Stimulated activated naive B cell treated with anti-CD40 and anti-IgM and Interleukin-4, amounts not matched to agents 10 μg/mL and 1 μg/mL and 100 μg/mL, for 72 hours (primary cell): ENCODE data around the gene OR2T5.
"Not testable (repeated sequence)": the region's sequence is repeated elsewhere in the genome, so short reads cannot be mapped to it uniquely, and the experiment has no call there.

Source experiments
- ATAC-seq, 2 donors: fragments of 150-1000 bp; cut with Tn5 transposase; replicated peaks; 2 replicates each; pipeline ENCODE4 v1.10.0; 2021; ENCODE audit warnings: moderate library complexity in 1 of 2
- DNase-seq: peaks from one replicate; pipeline ENCODE4 v3.0.0; 2021
- H3K27ac Mint-ChIP-seq: one replicate; pipeline ENCODE4 v1.8.0; 2022; ENCODE audit warnings: mild to moderate bottlenecking, mixed read lengths
- H3K27me3 Mint-ChIP-seq, 2 donors: one replicate each; pipeline ENCODE4 v1.8.0; 2022; ENCODE audit warnings: mixed read lengths in 2 of 2
- H3K36me3 Mint-ChIP-seq, 2 donors: one replicate each; pipeline ENCODE4 v1.8.0; 2022; ENCODE audit warnings: mixed read lengths in 2 of 2, mild to moderate bottlenecking in 1 of 2
- H3K4me1 Mint-ChIP-seq, 2 donors: one replicate each; pipeline ENCODE4 v1.8.0; 2022; ENCODE audit warnings: mixed read lengths in 2 of 2, mild to moderate bottlenecking in 1 of 2
- H3K4me3 Mint-ChIP-seq, 2 donors: one replicate each; pipeline ENCODE4 v1.8.0; 2022; ENCODE audit warnings: mild to moderate bottlenecking in 2 of 2, mixed read lengths in 2 of 2, moderate library complexity in 1 of 2
- H3K9me3 Mint-ChIP-seq, 2 donors: one replicate each; pipeline ENCODE4 v1.8.0; 2022; ENCODE audit warnings: mixed read lengths in 2 of 2, mild to moderate bottlenecking in 1 of 2

OR2T5 gene, protein sequence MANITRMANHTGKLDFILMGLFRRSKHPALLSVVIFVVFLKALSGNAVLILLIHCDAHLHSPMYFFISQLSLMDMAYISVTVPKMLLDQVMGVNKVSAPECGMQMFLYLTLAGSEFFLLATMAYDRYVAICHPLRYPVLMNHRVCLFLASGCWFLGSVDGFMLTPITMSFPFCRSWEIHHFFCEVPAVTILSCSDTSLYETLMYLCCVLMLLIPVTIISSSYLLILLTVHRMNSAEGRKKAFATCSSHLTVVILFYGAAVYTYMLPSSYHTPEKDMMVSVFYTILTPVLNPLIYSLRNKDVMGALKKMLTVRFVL

DNA sequence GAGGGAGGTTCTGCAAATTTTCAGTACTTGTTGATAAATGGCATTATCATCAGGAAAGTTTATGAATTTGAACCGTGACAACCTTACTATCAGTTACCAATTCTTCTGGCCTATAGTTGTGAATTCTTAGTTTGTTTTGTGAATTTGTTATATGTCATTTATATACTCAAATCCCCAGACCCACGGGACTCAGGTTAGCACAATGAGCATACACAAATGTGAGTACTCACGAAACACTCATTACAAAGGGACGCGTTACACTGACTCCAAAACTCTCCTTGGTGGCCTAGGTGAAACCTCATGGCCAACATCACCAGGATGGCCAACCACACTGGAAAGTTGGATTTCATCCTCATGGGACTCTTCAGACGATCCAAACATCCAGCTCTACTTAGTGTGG lies at the start of gene OR2T5:
Gene OR2T5 (plus strand): TSS at position 301 of the 400 bp plus-strand sequence. CDS start 0 bp downstream, at position 301.
- H3K9me3 Mint-ChIP-seq, H3K4me3 Mint-ChIP-seq, ATAC-seq, DNase-seq, H3K27ac Mint-ChIP-seq, H3K27me3 Mint-ChIP-seq, H3K4me1 Mint-ChIP-seq, H3K36me3 Mint-ChIP-seq: not testable (repeated sequence)

DNA sequence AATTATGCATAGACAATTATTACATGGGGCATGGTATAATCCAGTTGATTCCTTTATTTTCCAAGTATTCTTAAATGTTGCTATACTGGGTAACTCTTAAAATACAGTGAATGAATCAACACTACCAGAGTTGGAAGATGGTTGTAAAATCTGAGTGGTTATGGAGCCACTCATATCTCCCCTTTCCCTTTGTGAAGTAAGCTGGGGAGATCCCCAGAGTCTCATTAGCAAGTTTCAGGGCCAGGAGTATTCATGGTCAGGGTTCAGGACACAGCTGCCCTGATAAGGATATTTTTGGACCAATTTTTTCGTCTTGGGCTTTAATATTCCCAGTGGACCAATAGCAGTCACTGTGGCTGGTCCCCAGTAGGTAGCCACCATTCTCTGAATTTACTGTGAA lies 49.7 kb upstream of the OR2T5 start:
- not testable (repeated sequence) for H3K4me3 Mint-ChIP-seq, DNase-seq, H3K27ac Mint-ChIP-seq, H3K36me3 Mint-ChIP-seq, H3K9me3 Mint-ChIP-seq, H3K4me1 Mint-ChIP-seq, H3K27me3 Mint-ChIP-seq
- peak in 1 of 2 donors; percentile 70 for ATAC-seq

DNA sequence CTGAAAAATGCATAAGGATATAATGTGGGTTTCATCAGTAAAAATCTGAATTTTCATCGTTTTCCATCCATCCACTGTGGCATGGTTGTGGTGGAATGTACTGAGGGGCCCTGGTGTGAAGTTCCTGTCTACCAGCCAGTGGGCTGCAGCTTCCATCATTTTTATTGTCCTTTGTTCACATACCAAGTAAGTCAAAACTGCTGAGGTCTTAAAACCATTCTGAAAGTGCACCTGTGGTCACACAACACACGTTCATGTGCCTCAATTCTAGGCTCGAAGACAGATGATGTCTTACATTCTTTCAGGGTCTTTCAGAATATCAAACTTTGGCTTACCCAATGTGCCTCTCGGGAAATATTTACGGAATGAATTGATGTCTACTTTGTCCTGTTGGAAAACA lies 49.1 kb upstream of the OR2T5 start:
- H3K9me3 Mint-ChIP-seq, H3K27ac Mint-ChIP-seq, ATAC-seq, H3K36me3 Mint-ChIP-seq, H3K4me1 Mint-ChIP-seq, H3K4me3 Mint-ChIP-seq, DNase-seq, H3K27me3 Mint-ChIP-seq: not testable (repeated sequence)

DNA sequence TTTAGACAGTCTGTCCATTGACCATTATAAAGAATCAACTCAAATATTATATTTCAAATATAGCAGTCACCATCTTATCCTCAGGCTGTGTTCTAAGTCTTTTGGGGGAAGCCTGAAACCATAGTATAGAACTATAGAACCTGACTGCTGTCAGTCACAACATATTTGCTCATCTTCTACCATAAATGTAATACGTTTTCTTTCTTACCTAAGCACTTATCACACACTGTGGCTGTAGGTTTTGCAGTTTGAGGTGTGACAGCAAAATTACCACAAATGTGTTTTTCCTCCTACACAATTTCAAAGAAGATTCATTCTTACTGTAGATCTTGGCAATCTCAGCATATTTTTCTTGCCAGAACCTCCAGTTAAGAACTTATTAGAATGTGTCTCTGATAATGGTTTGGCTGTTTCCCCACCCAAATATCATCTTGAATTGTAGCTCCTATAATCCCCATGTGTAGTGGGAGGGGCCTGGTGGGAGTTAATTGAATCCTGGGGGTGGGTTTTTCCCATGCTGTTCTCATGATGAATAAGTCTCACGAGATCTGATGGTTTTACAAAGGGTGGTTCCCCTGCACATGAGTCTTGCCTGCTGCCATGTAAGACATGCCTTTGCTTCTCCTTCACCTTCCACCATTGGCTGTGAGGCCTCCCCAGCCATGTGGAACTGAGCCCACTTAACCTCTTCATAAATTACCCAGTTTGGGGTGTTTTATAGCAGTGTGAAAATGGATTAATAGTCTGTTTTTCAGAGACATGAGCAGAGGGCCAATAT lies 45.7 kb upstream of the OR2T5 start:
- H3K27ac Mint-ChIP-seq, H3K9me3 Mint-ChIP-seq, DNase-seq, ATAC-seq, H3K4me3 Mint-ChIP-seq, H3K36me3 Mint-ChIP-seq, H3K27me3 Mint-ChIP-seq: not testable (repeated sequence)
- H3K4me1 Mint-ChIP-seq = peaks cover 15 to 22% of the 10 kb centered on the region in 2 donors

DNA sequence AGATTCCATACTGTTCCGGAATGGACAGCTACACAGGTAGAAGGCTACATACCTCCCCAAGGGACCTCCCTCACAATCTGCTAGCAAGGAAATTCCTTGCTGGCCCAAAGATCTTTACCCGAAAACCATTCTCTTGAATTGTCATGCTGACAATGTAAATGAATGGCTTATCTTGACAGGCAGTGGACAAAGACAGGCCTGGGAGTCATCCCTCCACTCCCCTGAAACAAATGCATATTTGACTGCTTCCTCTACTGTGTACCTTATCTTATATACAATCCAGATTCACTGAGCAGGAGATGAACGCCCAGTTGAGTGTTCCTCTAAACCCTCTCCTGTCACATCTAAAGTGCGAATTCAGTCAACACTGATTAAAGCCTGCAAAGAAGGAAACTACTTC lies 43.8 kb upstream of the OR2T5 start:
- H3K36me3 Mint-ChIP-seq, H3K9me3 Mint-ChIP-seq, H3K4me3 Mint-ChIP-seq, ATAC-seq, H3K27me3 Mint-ChIP-seq, DNase-seq: not testable (repeated sequence)
- Mint-ChIP-seq H3K27ac (peak overlapping the region; percentile 9), H3K4me1 (peaks cover 17 to 23% of the 10 kb centered on the region in 2 donors)

DNA sequence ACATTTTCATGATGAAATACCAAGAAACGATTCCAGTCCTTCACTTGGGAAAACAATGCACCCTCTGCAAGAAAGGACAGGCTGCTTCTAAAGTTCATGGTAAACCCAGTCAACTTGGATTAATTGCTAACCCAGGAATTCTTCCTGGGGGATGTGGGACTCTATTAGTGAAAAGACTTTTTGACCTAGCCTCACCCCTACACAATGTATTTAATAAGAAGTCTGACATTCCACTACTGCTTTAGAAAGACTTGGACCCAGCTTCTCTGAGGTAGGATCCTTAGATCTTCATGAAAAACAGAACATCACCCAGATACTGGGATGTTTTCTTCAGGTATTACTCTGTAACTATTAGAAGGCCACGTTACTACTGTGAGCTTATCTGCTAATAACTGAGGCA lies 43.0 kb upstream of the OR2T5 start, which contains the start of gene OR2T2:
Gene OR2T2 (plus strand): TSS at position 239 of the 400 bp plus-strand sequence. CDS start 7,161 bp downstream, outside the sequence.
- not testable (repeated sequence) for H3K9me3 Mint-ChIP-seq, DNase-seq, H3K27me3 Mint-ChIP-seq, ATAC-seq, H3K4me3 Mint-ChIP-seq, H3K36me3 Mint-ChIP-seq
- Mint-ChIP-seq H3K4me1 (peaks cover 20 to 31% of the 10 kb centered on the region in 2 donors), H3K27ac (peak within 1 kb of the TSS; percentile 63)

DNA sequence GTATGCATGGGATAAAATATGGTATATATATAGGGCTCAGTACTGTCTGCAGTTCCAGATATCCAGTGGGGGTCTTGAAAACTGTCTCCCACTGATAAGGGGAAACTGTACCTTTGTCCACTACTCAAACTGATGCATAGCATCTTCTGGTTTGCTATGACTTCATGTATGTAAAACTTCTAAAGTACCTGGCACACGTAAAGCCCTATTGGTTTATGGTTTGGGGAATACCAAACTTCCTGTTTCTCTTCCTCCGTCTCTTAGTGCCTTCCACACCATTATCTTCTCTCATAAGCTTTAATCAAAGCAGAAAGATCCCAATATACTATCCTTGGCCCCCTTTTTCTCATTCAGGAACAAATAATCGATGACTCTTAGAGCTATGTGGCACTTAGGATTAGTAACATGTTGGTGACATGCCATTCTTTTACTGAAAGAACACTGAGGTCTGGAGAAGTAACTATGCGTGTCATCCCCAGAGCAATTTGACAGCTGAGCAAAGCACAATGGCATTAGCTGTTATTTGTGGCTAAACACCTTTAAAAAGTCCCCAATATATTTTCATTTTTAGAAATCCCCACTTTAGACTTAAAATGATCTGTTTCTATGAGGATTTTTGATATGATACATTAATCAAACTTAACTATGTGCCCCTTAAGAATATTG lies 39.8 kb upstream of the OR2T5 start:
- DNase-seq, H3K27ac Mint-ChIP-seq, H3K9me3 Mint-ChIP-seq, H3K36me3 Mint-ChIP-seq, H3K4me3 Mint-ChIP-seq, H3K27me3 Mint-ChIP-seq: not testable (repeated sequence)
- H3K4me1 Mint-ChIP-seq = peaks cover 23 to 36% of the 10 kb centered on the region in 2 donors
- peak; percentile 86 to 89 for ATAC-seq

DNA sequence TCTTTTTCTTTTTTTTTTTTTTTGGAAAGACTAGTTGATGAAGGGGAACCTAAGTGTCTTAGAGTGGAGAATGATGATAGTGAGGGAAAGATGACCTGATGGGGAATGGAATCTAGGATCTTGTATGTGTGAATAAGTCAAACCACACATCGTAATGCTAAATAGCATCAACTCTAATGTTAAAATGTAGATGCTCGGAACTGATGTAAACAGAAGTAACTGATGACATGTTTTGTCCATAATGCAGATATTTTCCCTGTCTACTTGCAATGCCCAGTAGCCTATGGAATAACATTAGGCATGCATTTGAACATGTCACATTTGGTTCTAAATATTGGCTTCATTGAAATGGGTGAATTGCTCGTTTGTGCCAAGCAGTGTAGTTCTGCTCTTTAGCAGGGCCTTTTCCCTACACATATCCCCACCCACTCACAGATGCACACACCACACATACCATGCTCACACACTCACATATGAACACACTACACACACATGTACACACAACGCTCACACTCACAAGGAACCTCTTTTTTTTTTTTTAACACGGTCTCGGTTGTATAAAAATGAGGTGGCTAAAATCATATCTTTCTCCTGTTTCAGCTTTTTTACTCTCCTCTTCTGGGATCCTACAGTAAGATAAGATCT lies 38.4 kb upstream of the OR2T5 start:
- peak overlapping the region; percentile 88 for H3K27ac Mint-ChIP-seq
- H3K4me1 Mint-ChIP-seq = peaks cover 19 to 31% of the 10 kb centered on the region in 2 donors
- H3K36me3 Mint-ChIP-seq, H3K9me3 Mint-ChIP-seq, H3K27me3 Mint-ChIP-seq, DNase-seq, ATAC-seq: not testable (repeated sequence)
- peak overlapping the region; percentile 60 to 67 for H3K4me3 Mint-ChIP-seq

DNA sequence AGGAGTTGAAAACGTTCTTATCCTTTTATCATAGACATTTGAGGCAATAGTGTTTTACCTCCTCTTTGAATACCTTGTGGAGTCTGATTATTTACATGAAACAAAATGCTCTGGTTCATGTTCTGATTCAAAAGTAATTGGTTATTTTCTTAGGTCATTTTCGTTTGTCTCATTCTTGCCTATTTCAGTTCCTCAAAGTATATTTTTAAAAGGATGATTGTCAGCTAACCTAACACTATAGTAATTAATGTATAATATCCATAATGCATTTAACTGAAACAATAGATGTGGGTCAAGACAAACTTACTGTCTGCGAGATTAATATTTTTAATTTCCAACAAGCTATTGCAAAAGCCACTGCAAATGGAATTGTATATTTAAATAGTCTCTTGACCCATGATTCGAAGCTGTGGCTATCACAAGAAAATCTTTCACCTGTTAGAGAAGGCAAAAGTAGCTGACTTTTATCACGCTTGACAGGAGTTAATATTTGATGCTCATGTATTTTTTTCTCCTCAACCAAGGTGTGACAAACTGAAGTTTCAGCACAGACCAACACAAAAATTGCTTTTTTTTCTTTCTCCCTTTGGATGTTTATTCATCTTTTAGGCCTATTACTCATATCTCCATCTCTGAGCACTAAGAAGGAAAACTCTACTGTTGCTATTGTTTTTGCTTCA lies 37.8 kb upstream of the OR2T5 start:
- H3K4me1 Mint-ChIP-seq = peaks cover 16 to 25% of the 10 kb centered on the region in 2 donors
- H3K9me3 Mint-ChIP-seq = not testable (repeated sequence)

DNA sequence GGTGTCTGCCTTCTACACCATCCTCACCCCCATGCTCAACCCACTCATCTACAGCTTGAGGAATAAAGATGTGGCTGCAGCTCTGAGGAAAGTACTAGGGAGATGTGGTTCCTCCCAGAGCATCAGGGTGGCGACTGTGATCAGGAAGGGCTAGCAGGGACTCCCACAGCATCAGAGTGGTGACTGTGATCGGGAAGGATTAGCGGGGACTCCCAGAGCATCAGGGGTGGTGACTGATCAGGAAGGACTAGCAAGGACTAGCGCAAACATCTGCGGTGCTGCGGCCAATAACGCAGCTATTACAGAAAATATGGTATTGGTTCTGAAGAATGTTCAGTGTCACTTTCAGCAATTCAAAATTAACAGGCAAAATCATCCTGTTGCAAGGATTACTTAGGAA lies 34.8 kb upstream of the OR2T5 start:
- not testable (repeated sequence) for H3K36me3 Mint-ChIP-seq, ATAC-seq, H3K27me3 Mint-ChIP-seq, H3K9me3 Mint-ChIP-seq, DNase-seq, H3K27ac Mint-ChIP-seq, H3K4me3 Mint-ChIP-seq
- peaks cover 7 to 14% of the 10 kb centered on the region in 2 donors for H3K4me1 Mint-ChIP-seq

More for the DNA sequence above, 37.8 kb upstream of the OR2T5 start:
- not testable (repeated sequence) for DNase-seq, H3K27me3 Mint-ChIP-seq, H3K36me3 Mint-ChIP-seq
- ATAC-seq = peak; percentile 65 to 66
- H3K4me3 Mint-ChIP-seq = peak overlapping the region; percentile 60 to 67
- H3K27ac Mint-ChIP-seq = peak overlapping the region; percentile 88

DNA sequence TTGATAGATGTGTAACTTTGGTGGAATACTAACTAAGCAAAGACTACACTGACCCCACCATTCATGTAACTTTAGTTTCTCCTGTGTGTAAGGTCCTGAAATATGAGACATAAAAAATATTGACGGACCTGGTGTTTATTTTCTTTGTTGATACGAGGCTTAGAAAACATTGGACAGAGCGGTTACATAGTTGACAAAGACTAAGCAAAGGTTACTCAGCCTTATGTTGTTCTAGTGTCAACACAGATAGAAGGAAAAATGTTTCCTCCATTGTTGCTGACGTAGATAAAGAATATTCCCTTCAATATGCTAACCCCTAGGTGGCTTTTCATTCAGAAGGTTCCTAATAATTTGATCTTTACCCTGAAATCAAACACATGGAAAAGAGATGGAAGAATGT lies 33.3 kb upstream of the OR2T5 start:
- H3K4me3 Mint-ChIP-seq, H3K36me3 Mint-ChIP-seq, H3K9me3 Mint-ChIP-seq, H3K27me3 Mint-ChIP-seq, DNase-seq, ATAC-seq, H3K4me1 Mint-ChIP-seq, H3K27ac Mint-ChIP-seq: not testable (repeated sequence)

DNA sequence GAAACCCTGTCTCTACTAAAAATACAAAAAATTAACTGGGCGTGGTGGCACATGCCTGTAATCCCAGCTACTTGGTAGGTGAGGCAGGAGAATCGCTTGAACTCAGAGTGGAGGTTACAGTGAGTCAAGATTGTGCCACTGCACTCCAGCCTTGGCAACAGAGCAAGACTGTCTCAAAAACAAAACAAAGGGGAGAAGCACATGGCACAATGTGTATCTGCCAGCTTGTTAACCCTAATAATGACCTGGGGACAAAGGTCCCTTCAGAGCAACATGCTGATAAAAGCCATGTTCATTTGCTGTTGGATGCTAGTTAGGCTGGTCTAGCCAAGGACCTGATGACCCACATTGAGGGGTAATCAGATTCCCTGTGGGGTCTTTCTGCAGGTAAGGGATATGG lies 31.8 kb upstream of the OR2T5 start:
- H3K36me3 Mint-ChIP-seq, DNase-seq, H3K4me1 Mint-ChIP-seq, H3K9me3 Mint-ChIP-seq, ATAC-seq, H3K4me3 Mint-ChIP-seq, H3K27ac Mint-ChIP-seq, H3K27me3 Mint-ChIP-seq: not testable (repeated sequence)

DNA sequence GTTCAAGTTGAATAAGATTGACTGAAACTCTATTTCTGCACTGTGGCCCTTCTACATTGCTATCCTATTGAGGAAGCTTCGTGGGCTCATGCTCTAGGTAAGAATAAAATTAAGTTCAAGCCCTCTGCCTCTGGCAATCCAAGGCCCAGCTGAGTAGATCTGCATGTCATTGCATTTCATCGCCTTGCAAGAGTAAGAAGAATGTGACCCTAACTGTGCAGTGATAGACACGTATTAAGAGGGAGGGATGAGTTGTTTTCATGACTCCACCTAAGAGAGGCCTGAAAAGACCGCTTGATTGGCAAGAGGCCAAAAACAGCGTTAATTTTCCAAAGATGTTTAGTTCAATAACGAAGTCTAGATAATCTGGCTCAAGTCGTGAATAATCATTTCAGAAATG lies 29.3 kb upstream of the OR2T5 start:
- not testable (repeated sequence) for H3K36me3 Mint-ChIP-seq, H3K9me3 Mint-ChIP-seq, H3K27ac Mint-ChIP-seq, H3K4me3 Mint-ChIP-seq, DNase-seq, H3K4me1 Mint-ChIP-seq, ATAC-seq, H3K27me3 Mint-ChIP-seq

DNA sequence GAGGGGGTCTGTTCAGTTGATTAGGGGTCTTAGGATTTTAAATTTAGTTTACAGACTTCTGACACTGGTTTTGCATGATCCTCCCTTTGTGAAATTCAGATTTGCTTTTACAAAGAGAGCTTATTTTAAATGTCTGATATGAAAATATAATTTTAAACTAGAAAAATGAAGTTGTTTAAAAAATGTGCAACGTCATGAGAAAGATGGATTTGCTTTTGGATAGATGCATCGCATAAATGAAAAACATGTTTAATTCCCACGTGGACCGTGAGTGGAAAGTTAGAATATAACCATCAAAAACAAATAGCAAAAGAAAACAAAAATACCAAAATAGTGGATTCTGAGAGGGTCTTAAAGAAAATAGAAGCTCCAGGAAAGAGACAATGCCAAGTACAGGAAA lies 17.2 kb upstream of the OR2T5 start:
- H3K36me3 Mint-ChIP-seq = peaks cover 0 to 3% of the 10 kb centered on the region in 2 donors
- DNase-seq (no peak), ATAC-seq (no peak)
- H3K4me3 Mint-ChIP-seq = no peak overlapping the region
- no peaks in the 10 kb centered on the region for H3K27me3 Mint-ChIP-seq
- H3K27ac Mint-ChIP-seq = no peak overlapping the region
- H3K9me3 Mint-ChIP-seq = peaks cover 0 to 3% of the 10 kb centered on the region in 2 donors
- H3K4me1 Mint-ChIP-seq = no peaks in the 10 kb centered on the region
